Activated CD4-positive, alpha-beta memory T cell treated with anti-CD3 and anti-CD28 coated beads, Interleukin-2, amount 10 ng/mL, durations not matched to agents 7 days and 5 days (primary cell): ENCODE results near the gene SLC4A4. TPM values are rescaled to one million over a fixed set of nuclear protein-coding genes. Genes with fewer than 3 reads are reported as not detected.

Experiments used
- CTCF ChIA-PET: fragments of 350-600 bp; sonication (Branson Sonifier 250); formaldehyde crosslinking; loops from one replicate; lab custom pipeline; 2021; ENCODE audit warnings: antibody characterized with exemption, inconsistent platforms; lab: Charles Lee
- POLR2A ChIA-PET: fragments of 350-600 bp; sonication (Branson Sonifier 250); formaldehyde crosslinking; loops from one replicate; lab custom pipeline; 2021; ENCODE audit warnings: antibody characterized with exemption; lab: Charles Lee
- DNase-seq: peaks from one replicate; pipeline ENCODE4 v3.0.0-alpha.2; 2020
- H3K27ac Mint-ChIP-seq: one replicate; pipeline ENCODE4 v1.8.0; 2021; ENCODE audit warnings: mild to moderate bottlenecking, mixed read lengths
- H3K27me3 Mint-ChIP-seq: one replicate; pipeline ENCODE4 v1.8.0; 2021; ENCODE audit warnings: mixed read lengths
- H3K36me3 Mint-ChIP-seq: one replicate; pipeline ENCODE4 v1.8.0; 2021; ENCODE audit warnings: low read depth, mixed read lengths
- H3K4me1 Mint-ChIP-seq: one replicate; pipeline ENCODE4 v1.8.0; 2021; ENCODE audit warnings: mixed read lengths
- H3K4me3 Mint-ChIP-seq: one replicate; pipeline ENCODE4 v1.8.0; 2021; ENCODE audit warnings: mild to moderate bottlenecking, mixed read lengths
- H3K9me3 Mint-ChIP-seq: one replicate; pipeline ENCODE4 v1.8.0; 2021; ENCODE audit warnings: mixed read lengths
- total RNA-seq, 2 experiments: library from RNA; stranded (reverse); gene quantifications; one replicate each; pipeline ENCODE4 v1.2.3, GENCODE V29; 2021

The SLC4A4 gene
- total RNA-seq, 2 experiments from 2014 or later: 2.3 to 3.1 TPM

DNA sequence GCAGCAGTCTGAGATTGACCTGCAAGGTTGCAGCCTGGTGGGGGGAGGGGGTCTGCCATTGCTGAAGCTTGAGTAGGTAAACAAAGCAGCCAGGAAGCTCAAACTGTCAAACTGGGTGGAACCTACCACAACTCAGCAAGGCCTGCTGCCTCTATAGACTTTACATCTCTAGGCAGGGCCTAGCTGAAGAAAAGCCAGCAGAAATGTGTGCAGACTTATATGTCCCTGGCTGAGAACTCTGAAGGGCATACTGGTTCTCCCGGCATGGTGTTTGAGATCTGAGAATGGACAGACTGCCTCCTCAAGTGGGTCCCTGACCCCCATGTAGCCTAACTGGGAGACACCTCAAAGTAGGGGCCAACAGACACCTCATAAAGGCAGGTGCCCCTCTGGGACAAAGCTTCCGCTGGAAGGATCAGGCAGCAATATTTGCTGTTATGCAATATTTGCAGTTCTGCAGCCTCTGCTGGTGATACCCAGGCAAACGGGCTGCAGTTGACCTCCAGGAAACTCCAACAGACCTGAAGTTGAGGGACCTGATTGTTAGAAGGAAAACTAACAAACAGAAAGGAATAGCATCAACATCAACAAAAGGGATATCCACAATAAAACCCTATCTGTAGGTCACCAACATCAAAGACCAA lies 277.5 kb downstream of the SLC4A4 start:
- no peak for DNase-seq
- Mint-ChIP-seq H3K4me3 (no peak overlapping the region), H3K27ac (no peak overlapping the region), H3K4me1 (no peaks in the 10 kb centered on the region), H3K9me3 (peaks cover 5% of the 10 kb centered on the region), H3K36me3 (no peaks in the 10 kb centered on the region), H3K27me3 (no peaks in the 10 kb centered on the region)
- ChIA-PET POLR2A (no interaction called here), CTCF (no interaction called here)
